Hepatocyte (in vitro differentiated cells): ENCODE measurements around the gene SLCO2A1. TPM values are rescaled to one million over a fixed set of nuclear protein-coding genes. Genes with fewer than 3 reads are reported as not detected.

ENCODE experiments used
- DNase-seq: peaks from one replicate; pipeline ENCODE4 v3.0.0-alpha.2; 2016; ENCODE audit warnings: low spot score
- H2AFZ ChIP-seq: fragments of 200-600 bp; sonication (generic); 2 replicates; pipeline ENCODE4 v1.6.0; 2016; ENCODE audit warnings: antibody characterized with exemption, mild to moderate bottlenecking
- H3K27ac ChIP-seq: fragments of 200-600 bp; sonication (generic); 2 replicates; pipeline ENCODE4 v1.5.1; 2016; ENCODE audit warnings: mild to moderate bottlenecking
- H3K27me3 ChIP-seq: fragments of 200-600 bp; sonication (generic); 2 replicates; pipeline ENCODE4 v1.6.1; 2016
- H3K36me3 ChIP-seq: fragments of 200-600 bp; sonication (generic); replicated peaks from 2 replicates; pipeline ENCODE4 v1.5.1; 2016; ENCODE audit warnings: low read depth; ENCODE audit not compliant: insufficient read depth
- H3K4me1 ChIP-seq: fragments of 200-600 bp; sonication (generic); 2 replicates; pipeline ENCODE4 v1.5.1; 2016; ENCODE audit warnings: mild to moderate bottlenecking, moderate library complexity; ENCODE audit not compliant: insufficient read depth
- H3K4me2 ChIP-seq: fragments of 200-600 bp; sonication (generic); 2 replicates; pipeline ENCODE4 v1.6.0; 2016
- H3K4me3 ChIP-seq: fragments of 200-600 bp; sonication (generic); 2 replicates; pipeline ENCODE4 v1.5.1; 2016; ENCODE audit warnings: mild to moderate bottlenecking
- H3K79me2 ChIP-seq: fragments of 200-600 bp; sonication (generic); 2 replicates; pipeline ENCODE4 v1.6.0; 2017; ENCODE audit warnings: mild to moderate bottlenecking
- H3K9me2 ChIP-seq: fragments of 200-600 bp; sonication (generic); replicated peaks from 2 replicates; pipeline ENCODE4 v1.6.0; 2017; ENCODE audit warnings: mild to moderate bottlenecking; ENCODE audit not compliant: insufficient read depth
- H3K9me3 ChIP-seq: fragments of 200-600 bp; sonication (generic); 2 replicates; pipeline ENCODE4 v1.5.1; 2016; ENCODE audit warnings: low read depth, mild to moderate bottlenecking
- H4K20me1 ChIP-seq: fragments of 200-600 bp; sonication (generic); 2 replicates; pipeline ENCODE4 v1.6.0; 2016; ENCODE audit warnings: mild to moderate bottlenecking; ENCODE audit not compliant: insufficient read depth, poor library complexity, severe bottlenecking
- EZH2 ChIP-seq: fragments of 200-600 bp; sonication (generic); IDR thresholded peaks from 2 replicates; pipeline ENCODE4 v1.6.1; 2016; ENCODE audit warnings: antibody characterized with exemption, mild to moderate bottlenecking, borderline replicate concordance
- EZH2phosphoT487 ChIP-seq: fragments of 200-600 bp; sonication (generic); IDR thresholded peaks from one replicate; pipeline ENCODE4 v1.6.1; 2018; ENCODE audit warnings: antibody characterized with exemption, mild to moderate bottlenecking, low read depth, moderate library complexity; ENCODE audit not compliant: unreplicated experiment, severe bottlenecking
- WGBS: methylation state at CpG from one replicate; pipeline ENCODE4 v1.1.6; 2016; ENCODE audit warnings: low lambda C conversion rate; ENCODE audit errors: missing lambda C conversion rate; 5-methylcytosine and 5-hydroxymethylcytosine counted together
- polyA plus RNA-seq: library from polyadenylated mRNA; unstranded; fragments of >200 nt; fragmentation: Nextera tagmentation; extraction: Ambion mirVana; gene quantifications from 2 replicates; pipeline ENCODE4 v1.2.1, GENCODE V29; 2016
- total RNA-seq: library from RNA; depleted of rRNA; stranded (reverse); fragments of >200 nt; gene quantifications from 2 replicates; pipeline ENCODE4 v1.2.3, GENCODE V29; 2014
- TF ChIP-seq, protein P1 (sequence below): fragments of 200-600 bp; sonication (generic); IDR thresholded peaks from 2 replicates; pipeline ENCODE4 v1.5.1; 2016; ENCODE audit warnings: antibody characterized with exemption, mild to moderate bottlenecking; ENCODE audit not compliant: poor library complexity

Gene SLCO2A1
- total and polyA plus RNA-seq, 2 experiments from 2014 or later: 2.3 to 8.4 TPM

DNA sequence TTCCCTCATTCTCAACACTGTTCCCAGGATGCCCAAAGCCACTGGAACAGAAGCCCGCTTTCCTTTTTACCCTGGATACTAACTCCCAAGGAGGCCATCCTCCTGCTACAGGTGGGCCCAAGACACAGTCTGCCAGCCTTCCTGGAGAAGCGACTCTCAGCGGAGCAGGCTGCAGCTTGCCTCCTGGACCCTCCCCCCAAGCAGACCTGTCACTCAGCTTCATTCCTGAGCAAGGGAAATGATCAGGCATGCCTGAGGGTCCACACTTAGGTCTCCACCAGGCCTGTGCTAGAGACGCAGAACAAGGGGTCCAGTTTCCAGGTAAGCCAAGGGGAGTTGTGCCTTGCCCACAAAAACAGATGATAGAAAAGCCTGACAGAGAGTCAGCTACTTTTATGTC lies 62.8 kb downstream of the SLCO2A1 start:
- no peaks in the 10 kb centered on the region for H3K27me3 ChIP-seq
- TF ChIP-seq EZH2phosphoT487 (no peak), EZH2 (no peak)
- TF ChIP-seq, protein P1, sequence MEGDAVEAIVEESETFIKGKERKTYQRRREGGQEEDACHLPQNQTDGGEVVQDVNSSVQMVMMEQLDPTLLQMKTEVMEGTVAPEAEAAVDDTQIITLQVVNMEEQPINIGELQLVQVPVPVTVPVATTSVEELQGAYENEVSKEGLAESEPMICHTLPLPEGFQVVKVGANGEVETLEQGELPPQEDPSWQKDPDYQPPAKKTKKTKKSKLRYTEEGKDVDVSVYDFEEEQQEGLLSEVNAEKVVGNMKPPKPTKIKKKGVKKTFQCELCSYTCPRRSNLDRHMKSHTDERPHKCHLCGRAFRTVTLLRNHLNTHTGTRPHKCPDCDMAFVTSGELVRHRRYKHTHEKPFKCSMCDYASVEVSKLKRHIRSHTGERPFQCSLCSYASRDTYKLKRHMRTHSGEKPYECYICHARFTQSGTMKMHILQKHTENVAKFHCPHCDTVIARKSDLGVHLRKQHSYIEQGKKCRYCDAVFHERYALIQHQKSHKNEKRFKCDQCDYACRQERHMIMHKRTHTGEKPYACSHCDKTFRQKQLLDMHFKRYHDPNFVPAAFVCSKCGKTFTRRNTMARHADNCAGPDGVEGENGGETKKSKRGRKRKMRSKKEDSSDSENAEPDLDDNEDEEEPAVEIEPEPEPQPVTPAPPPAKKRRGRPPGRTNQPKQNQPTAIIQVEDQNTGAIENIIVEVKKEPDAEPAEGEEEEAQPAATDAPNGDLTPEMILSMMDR: no peak
- 94% methylated on average over 4 of the region's 4 CpGs for WGBS
- no peaks in the 10 kb centered on the region for H3K9me3 ChIP-seq
- H3K4me2 ChIP-seq: no peak overlapping the region
- H3K27ac ChIP-seq: no peak overlapping the region
- no peaks in the 10 kb centered on the region for H3K79me2 ChIP-seq
- peaks cover 6% of the 10 kb centered on the region for H3K4me1 ChIP-seq
- no peak for DNase-seq
- no peak overlapping the region for H2AFZ ChIP-seq
- no peaks in the 10 kb centered on the region for H3K36me3 ChIP-seq
- no peaks in the 10 kb centered on the region for H3K9me2 ChIP-seq
- no peaks in the 10 kb centered on the region for H4K20me1 ChIP-seq
- H3K4me3 ChIP-seq: no peak overlapping the region

DNA sequence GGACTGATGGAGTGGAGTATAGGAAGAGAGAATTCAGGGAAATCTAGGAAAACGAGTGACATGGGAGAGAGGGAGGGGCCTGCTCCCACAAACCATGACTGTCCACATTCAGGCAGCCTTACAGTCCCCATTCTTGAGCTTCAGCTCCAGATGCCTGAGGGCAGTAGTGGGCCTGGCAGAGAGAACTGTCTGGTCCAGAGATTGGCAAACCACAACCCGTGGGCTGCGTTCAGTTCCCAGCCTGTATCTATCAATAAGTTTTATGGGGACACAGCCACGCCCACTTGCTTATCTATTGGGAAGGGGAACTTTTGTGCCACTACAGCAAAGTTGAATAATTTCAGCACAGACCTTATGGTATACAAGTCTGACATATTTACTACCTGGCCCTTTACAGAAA lies 63.8 kb downstream of the SLCO2A1 start:
- Histone ChIP-seq H3K9me2 (no peaks in the 10 kb centered on the region), H3K36me3 (no peaks in the 10 kb centered on the region), H3K27me3 (no peaks in the 10 kb centered on the region), H3K4me2 (no peak overlapping the region), H3K4me1 (peaks cover 6% of the 10 kb centered on the region), H3K79me2 (no peaks in the 10 kb centered on the region), H3K9me3 (no peaks in the 10 kb centered on the region), H3K27ac (no peak overlapping the region), H4K20me1 (no peaks in the 10 kb centered on the region), H3K4me3 (no peak overlapping the region), H2AFZ (no peak overlapping the region)
- DNase-seq: no peak
- 72% methylated on average over 4 of the region's 4 CpGs for WGBS
- no peak for TF ChIP-seq EZH2phosphoT487
- TF ChIP-seq EZH2: no peak
- TF ChIP-seq, protein P1: no peak

DNA sequence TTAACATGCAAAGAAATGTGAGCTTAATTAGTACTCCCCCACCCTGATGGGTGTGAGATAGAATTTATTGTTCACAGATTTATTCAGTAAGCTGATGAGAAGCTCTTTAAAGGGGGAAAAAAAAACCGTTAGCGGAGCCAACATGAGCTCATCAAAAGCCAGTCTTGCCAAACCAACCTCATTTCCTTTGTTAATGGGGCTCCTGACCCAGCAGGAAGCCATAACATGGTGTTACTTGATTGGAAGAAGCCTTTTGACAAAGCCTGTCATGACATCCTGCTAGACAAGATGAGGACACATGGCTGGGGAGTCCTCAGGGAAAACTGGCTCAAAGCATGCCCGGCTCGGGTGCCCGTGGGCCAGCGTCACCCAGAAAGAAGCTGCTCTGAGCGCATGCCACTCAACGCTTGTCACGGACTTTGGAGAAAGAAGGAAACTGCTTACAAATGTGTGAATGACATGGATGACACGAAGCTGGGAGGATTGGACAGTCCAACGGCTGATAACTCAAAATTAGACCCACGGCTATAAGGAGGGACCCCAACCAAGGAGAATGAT lies 64.6 kb downstream of the SLCO2A1 start:
- H3K79me2 ChIP-seq: no peaks in the 10 kb centered on the region
- H3K9me2 ChIP-seq: no peaks in the 10 kb centered on the region
- no peaks in the 10 kb centered on the region for H3K36me3 ChIP-seq
- no peak overlapping the region for H3K4me2 ChIP-seq
- H3K27me3 ChIP-seq: no peaks in the 10 kb centered on the region
- no peak for DNase-seq
- H3K4me1 ChIP-seq: peaks cover 6% of the 10 kb centered on the region
- no peak overlapping the region for H3K27ac ChIP-seq
- no peaks in the 10 kb centered on the region for H4K20me1 ChIP-seq
- WGBS: 90% methylated on average over 12 of the region's 12 CpGs
- H3K9me3 ChIP-seq: no peaks in the 10 kb centered on the region
- H3K4me3 ChIP-seq: no peak overlapping the region
- TF ChIP-seq EZH2 (no peak), EZH2phosphoT487 (no peak)
- TF ChIP-seq, protein P1: no peak
- no peak overlapping the region for H2AFZ ChIP-seq

DNA sequence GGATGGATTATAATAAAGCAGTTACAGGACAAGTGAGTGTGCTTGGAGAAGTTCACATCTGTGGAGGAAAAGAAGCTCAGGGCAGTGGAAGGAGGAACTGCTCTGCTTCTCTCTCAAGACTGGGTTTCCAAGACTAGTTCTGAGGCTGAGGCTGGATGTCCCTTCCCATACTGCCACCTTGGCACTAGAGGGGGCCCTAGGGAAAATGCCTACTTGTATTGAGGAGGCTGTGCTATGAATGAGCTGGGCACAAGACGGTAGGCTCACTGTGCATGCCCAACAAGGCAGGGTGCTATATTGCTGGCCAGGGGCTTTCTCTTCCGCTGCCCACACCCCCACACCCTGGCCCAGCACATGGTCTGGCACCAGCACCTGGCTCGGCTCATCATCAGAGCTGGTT lies 65.2 kb downstream of the SLCO2A1 start:
- Histone ChIP-seq H2AFZ (no peak overlapping the region), H3K4me2 (no peak overlapping the region), H3K36me3 (no peaks in the 10 kb centered on the region), H3K27me3 (no peaks in the 10 kb centered on the region), H3K4me1 (peaks cover 6% of the 10 kb centered on the region), H3K9me2 (no peaks in the 10 kb centered on the region), H4K20me1 (no peaks in the 10 kb centered on the region), H3K79me2 (no peaks in the 10 kb centered on the region), H3K27ac (no peak overlapping the region), H3K9me3 (no peaks in the 10 kb centered on the region), H3K4me3 (no peak overlapping the region)
- TF ChIP-seq, protein P1: no peak
- TF ChIP-seq EZH2phosphoT487 (no peak), EZH2 (no peak)
- DNase-seq: no peak
- 91% methylated on average over 3 of the region's 3 CpGs for WGBS
